GM21737 (cell line): ENCODE data around the gene TMPRSS13.
"Not testable (repeated sequence)": the region's sequence is repeated elsewhere in the genome, so short reads cannot be mapped to it uniquely, and the experiment has no call there.

Source experiments
- ATAC-seq: cut with Tn5 transposase; IDR thresholded peaks from one replicate; pipeline ENCODE4 v1.9.1; 2021; ENCODE audit warnings: mild to moderate bottlenecking, moderate library complexity; ENCODE audit not compliant: unreplicated experiment

TMPRSS13 gene

GRCh38 chr11:117929142-117929915 lies at the start of gene TMPRSS13:
Gene TMPRSS13, minus strand, starts transcription at chr11:117929402. Its CDS starts 95 bp downstream, at chr11:117929307.
- no peak for ATAC-seq

DNA sequence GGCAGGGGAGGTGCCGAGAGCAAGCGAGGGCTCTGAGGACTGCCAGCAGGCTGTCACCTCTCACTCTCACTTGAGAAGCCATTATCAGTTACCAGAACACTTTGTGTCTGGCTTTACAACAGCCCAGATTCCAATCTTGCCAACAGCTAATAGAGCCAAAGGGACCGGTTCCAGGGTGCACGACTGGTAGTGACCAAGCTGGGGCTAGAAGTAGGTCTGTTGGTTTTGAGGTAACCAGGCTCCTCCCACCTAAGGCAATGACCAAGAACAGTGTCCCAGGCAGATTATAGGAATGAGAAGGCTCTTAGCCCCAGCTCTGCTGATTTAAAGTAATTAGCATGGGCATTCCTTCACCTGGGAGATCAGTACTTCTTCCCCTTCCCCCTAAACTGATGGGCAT lies 49.8 kb upstream of the TMPRSS13 start:
- no peak for ATAC-seq

DNA sequence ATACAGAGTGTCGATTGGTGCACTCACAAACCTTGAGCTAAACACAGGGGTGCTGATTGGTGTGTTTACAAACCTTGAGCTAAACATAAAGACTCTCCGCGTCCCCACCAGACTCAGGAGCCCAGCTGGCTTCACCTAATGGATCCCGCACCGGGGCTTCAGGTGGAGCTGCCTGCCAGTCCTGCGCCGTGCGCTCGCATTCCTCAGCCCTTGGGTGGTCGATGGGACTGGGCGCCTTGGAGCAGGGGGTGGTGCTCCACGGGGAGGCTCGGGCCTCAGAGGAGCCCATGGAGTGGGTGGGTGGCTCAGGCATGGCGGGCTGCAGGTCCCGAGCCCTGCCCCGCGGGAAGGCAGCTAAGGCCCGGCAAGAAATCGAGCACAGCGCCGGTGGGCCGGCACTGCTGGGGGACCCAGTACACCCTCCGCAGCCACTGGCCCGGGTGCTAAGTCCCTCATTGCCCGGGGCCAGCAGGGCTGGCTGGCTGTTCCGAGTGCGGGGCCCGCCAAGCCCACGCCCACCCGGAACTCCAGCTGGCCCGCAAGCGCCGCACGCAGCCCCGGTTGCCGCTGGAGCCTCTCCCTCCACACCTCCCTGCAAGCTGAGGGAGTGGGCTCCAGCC lies 49.2 kb upstream of the TMPRSS13 start:
- ATAC-seq: not testable (repeated sequence)

DNA sequence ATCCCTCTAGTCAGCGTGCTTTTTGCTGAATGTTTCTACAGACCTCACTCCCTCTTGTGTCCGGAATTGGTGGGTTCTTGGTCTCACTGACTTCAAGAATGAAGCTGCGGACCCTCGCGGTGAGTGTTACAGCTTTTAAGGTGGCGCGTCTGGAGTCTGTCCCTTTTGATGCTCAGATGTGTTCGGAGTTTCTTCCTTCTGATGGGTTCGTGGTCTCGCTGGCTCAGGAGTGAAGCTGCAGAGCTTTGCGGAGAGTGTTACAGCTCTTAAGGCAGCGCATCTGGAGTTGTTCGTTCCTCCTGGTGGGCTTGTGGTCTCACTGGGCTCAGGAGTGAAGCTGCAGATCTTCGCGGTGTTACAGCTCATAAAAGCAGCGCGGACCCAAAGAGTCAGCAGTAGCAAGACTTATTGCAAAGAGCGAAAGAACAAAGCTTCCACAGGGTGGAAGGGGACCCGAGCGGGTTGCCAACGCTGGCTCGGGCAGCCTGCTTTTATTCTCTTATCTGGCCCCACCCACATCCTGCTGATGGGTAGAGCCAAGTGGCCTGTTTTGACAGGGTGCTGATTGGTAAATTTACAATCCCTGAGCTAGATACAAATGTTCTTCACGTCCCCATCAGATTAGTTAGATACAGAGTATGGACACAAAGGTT lies 48.5 kb upstream of the TMPRSS13 start:
- not testable (repeated sequence) for ATAC-seq

- no peak for ATAC-seq
These were observed 47.8 kb upstream of the TMPRSS13 start for GRCh38 chr11:117977029-117977428.

- ATAC-seq: no peak
These were observed 47.2 kb upstream of the TMPRSS13 start for GRCh38 chr11:117976445-117976844.

DNA sequence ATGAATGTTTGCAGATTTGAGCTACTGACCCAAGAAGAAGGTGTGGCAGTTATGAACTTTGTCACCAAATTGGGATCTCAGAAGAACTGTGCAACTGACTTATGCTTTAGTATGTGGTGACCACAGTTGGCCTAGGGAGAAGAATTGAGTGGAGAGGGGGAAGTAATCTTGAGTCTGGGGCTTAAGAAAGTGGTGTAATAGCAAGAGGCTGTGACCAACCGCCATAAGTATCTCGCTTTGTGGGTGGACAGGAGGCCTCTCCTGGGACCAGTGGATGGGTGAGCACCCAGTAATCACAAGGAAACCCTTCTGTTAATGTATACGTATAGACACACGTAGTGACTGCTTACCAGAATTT lies 44.3 kb upstream of the TMPRSS13 start:
- ATAC-seq: no peak

DNA sequence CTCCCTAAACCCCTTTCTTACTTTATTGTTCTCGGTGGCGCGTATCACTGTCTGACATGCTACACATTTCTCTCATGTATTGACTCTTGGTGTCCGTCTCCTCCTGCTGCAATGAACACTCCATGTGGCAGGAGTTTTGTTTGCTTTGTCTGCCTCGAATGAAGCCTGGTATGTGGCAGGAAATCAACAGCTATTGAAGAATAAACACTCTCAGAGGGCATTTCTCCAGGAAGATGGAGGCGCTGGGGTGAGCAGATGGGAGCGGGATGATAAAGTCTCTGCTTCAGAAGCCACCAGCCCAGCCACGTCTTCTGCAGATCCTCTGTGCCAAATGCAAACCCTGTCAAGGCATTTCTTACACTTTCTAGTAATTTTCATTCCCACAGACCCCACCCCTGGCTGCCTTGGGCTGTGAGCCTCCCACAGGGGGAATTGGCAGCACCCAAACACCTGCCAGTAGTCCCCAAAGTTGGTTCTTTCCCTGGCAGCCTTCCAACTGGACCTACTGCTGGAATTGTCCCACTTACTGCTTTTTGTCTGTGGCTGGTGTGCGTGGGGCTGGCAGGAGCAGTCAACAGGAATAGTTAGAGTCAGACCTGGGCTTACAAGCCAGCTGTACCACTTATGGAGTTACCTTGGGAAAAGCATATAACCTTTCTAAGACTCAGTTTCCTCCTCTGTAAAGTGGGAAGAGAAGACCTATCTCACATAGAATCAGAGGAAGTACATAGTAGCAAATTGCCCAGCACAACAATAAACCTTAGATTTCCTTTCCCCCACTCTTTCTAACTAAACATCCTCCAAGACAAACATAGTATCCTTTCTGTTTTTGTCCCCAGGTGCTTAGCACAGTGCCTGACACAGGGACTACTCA lies 43.7 kb upstream of the TMPRSS13 start:
- ATAC-seq: no peak

- ATAC-seq: no peak
These were observed 42.8 kb upstream of the TMPRSS13 start for GRCh38 chr11:117972044-117972443.

- no peak for ATAC-seq
These were observed 41.3 kb upstream of the TMPRSS13 start for GRCh38 chr11:117970400-117971024.

DNA sequence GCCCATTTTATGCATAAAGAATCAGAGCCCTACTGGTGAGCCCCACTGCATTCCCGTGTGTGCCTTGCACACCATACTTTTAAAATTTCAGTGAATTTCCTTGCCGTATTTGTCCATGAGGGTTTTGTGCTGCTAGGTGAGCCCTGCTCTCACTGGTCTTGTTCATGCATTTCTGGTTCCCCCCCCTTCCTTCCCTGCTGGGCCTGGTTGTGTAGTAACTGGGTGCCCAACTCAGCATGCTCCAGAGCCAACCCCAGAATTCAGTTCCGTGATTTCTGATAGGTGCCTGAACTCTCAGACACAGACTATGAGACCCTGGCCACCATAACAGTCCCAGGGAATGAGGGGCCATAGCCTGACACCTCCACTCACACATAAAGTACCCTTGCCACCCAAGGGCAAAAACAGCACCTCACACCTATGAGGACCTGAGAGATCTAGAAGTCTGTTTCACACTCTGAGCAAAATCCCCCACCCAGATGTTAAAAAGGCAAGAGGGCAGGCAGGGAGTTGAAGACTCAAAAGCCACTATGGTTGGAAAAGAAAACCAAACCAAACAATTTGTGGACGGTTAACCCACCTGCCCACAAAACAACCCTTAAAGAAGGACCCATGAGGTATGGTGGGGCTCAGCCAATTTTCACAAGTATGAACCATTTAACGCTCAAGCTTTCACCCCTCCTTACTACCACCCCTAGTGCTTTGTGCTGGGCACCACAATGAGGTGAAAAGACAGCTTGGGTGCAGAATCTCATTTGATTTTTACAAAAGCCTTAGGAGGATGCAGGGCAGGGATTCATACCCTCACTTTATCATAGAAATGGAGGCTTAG lies 40.2 kb upstream of the TMPRSS13 start:
- ATAC-seq: no peak

GRCh38 chr11:117966908-117967307 lies 37.7 kb upstream of the TMPRSS13 start:
- no peak for ATAC-seq

DNA sequence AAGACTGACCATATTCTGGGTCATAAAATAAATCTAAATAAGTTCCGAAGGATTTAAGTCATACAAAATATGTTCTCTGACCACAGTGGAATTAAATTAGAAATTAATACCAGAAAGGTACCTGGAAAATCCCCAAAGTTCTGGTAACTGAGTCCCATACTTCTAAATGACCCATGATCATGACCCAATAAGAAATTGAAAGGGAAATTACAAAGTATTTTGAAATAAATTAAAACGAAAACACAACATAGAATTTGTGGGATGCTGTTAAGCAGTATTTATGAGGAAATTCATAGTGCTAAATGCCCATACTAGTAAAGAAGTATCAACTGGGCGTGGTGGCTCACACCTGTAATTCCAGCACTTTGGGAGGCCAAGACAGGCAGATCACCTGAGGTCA lies 33.6 kb upstream of the TMPRSS13 start:
- ATAC-seq: no peak

- ATAC-seq: no peak
These were observed 32.7 kb upstream of the TMPRSS13 start for GRCh38 chr11:117961896-117962295.

- ATAC-seq: no peak
These were observed 31.2 kb upstream of the TMPRSS13 start for GRCh38 chr11:117960406-117960805.

DNA sequence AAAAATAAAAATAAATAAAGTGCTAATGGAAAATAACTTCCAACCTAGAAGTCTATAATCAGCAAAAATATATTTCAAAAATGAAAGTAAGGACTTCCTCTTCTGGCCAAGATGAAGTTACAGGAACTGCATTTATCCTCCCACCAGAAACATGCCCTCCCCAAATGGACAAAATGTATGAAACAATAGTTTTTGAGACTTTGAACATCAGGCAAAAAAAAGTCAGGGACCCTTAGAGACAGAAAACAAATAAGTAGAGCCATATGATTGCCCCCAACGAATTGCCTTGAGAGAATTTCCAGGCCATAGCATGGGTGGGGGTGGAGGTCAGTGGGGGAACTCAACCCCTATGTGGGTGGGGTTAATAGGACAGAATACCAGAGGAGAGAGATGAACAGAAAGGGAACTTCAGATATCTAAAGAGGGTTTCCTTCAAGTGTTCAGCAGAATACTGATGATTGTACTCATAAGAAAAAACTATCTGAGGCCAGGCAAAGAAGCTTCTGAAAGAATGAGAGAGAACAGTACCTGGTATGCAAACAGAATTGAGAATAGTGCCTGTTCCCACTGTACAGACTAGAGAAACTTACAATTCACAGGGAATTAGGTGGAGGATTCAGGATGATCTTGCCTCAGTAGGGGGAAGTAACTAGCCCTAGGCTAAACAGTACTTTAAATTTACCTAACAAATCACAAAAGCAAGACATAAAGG lies 30.4 kb upstream of the TMPRSS13 start:
- no peak for ATAC-seq

GRCh38 chr11:117958949-117959348 lies 29.7 kb upstream of the TMPRSS13 start:
- no peak for ATAC-seq

DNA sequence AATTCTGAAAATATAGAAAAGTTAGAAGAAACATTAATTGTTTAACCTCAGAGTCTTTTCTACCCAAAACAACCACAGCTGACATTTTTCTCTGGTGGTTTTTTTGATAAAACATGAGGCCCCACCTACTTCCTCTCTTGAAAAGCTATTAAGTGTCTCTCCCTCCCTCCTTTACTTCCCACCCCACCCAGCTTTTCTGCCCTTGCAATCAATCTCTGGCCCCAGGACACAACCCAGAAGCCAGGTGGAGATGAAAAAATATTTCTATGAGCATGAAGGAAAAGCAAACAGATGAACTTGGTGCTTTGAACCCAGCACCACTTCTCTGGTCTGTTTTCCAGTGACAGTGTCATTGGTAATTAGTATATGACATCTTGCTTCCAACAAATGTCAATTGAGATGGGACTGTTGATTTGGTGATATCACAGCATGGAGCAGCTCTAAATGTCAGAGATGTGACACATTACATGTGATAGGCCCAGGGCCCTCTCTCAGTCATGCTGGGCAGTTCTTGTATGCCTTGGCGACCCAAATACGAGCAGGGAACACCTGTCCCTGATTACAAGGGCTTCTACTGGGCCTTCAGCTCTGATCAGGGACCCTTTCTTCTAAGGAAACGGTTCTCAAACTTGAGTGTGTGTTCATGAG lies 23.9 kb upstream of the TMPRSS13 start:
- ATAC-seq: no peak
